Mesenchymal stem cell (in vitro differentiated cells and primary cell): Measurements from ENCODE around the gene MGAT4A.

Source experiments
- DNase-seq: peaks from one replicate; pipeline ENCODE4 v3.0.0-alpha.2; 2013
- H2AFZ ChIP-seq: one replicate; pipeline ENCODE4 v1.6.1; 2013; ENCODE audit warnings: low read depth, mild to moderate bottlenecking, control low read depth, inconsistent platforms, low read length, moderate library complexity
- H2AK5ac ChIP-seq: 2 replicates; pipeline ENCODE4 v1.6.1; 2013; ENCODE audit warnings: low read length, moderate library complexity, mild to moderate bottlenecking, inconsistent platforms; ENCODE audit not compliant: severe bottlenecking
- H2BK120ac ChIP-seq: one replicate; pipeline ENCODE4 v1.6.1; 2013; ENCODE audit warnings: low read depth, mild to moderate bottlenecking, inconsistent platforms, low read length, moderate library complexity
- H2BK12ac ChIP-seq, 2 experiments: one replicate each; pipeline ENCODE4 v1.6.1; 2013; ENCODE audit warnings: inconsistent platforms in 2 of 2, low read length in 2 of 2, mild to moderate bottlenecking in 2 of 2, moderate library complexity in 2 of 2, control low read depth in 1 of 2
- H2BK15ac ChIP-seq: one replicate; pipeline ENCODE4 v1.6.1; 2013; ENCODE audit warnings: mild to moderate bottlenecking, low read depth, inconsistent platforms; ENCODE audit not compliant: poor library complexity, severe bottlenecking
- H2BK5ac ChIP-seq: 2 replicates; pipeline ENCODE4 v1.6.1; 2013; ENCODE audit warnings: low read depth, mild to moderate bottlenecking, low read length, control low read depth, inconsistent platforms; ENCODE audit not compliant: poor library complexity, severe bottlenecking
- H3K14ac ChIP-seq, 2 experiments: one replicate each; pipeline ENCODE4 v1.6.1; 2013; ENCODE audit warnings: inconsistent platforms in 2 of 2, low read length in 2 of 2, control low read depth in 1 of 2, mild to moderate bottlenecking in 1 of 2, moderate library complexity in 1 of 2
- H3K18ac ChIP-seq, 2 experiments: one replicate each; pipeline ENCODE4 v1.6.1; 2013; ENCODE audit warnings: inconsistent platforms in 2 of 2, low read length in 2 of 2, control low read depth in 1 of 2, low read depth in 1 of 2, mild to moderate bottlenecking in 1 of 2
- H3K23ac ChIP-seq, 2 experiments: one replicate each; pipeline ENCODE4 v1.6.1; 2013; ENCODE audit warnings: inconsistent platforms in 2 of 2, low read length in 2 of 2, mild to moderate bottlenecking in 2 of 2, moderate library complexity in 2 of 2, control low read depth in 1 of 2
- H3K27ac ChIP-seq: 2 replicates; pipeline ENCODE4 v1.5.1; 2013; ENCODE audit warnings: mild to moderate bottlenecking, moderate library complexity, low read length, control low read depth, inconsistent platforms; ENCODE audit not compliant: poor library complexity, severe bottlenecking
- H3K27me3 ChIP-seq, 2 experiments: 2 replicates each; pipeline versions ENCODE4 v1.6.1 to v1.7.0; 2013; ENCODE audit warnings: low read length in 2 of 2, mild to moderate bottlenecking in 2 of 2, moderate library complexity in 2 of 2, control low read depth in 1 of 2, inconsistent platforms in 1 of 2; ENCODE audit not compliant: control insufficient read depth in 1 of 2, insufficient read depth in 1 of 2
- H3K36me3 ChIP-seq, 2 experiments: 2 replicates each; pipeline versions ENCODE4 v1.6.1 to v1.7.0; 2013; ENCODE audit warnings: low read length in 2 of 2, control low read depth in 1 of 2, inconsistent platforms in 1 of 2, low read depth in 1 of 2, mild to moderate bottlenecking in 1 of 2; ENCODE audit not compliant: insufficient read depth in 2 of 2, control insufficient read depth in 1 of 2
- H3K4ac ChIP-seq, 2 experiments: one replicate each; pipeline ENCODE4 v1.6.1; 2013; ENCODE audit warnings: inconsistent platforms in 2 of 2, low read length in 2 of 2, mild to moderate bottlenecking in 2 of 2, moderate library complexity in 2 of 2, control low read depth in 1 of 2, low read depth in 1 of 2
- H3K4me1 ChIP-seq: 2 replicates; pipeline ENCODE4 v1.6.1; 2013; ENCODE audit warnings: low read depth, low read length, control low read depth; ENCODE audit not compliant: control insufficient read depth, insufficient read depth
- H3K4me2 ChIP-seq: 2 replicates; pipeline ENCODE4 v1.6.1; 2013; ENCODE audit warnings: low read length, mild to moderate bottlenecking, inconsistent platforms; ENCODE audit not compliant: poor library complexity, severe bottlenecking
- H3K4me3 ChIP-seq, 2 experiments: 2 replicates each; pipeline versions ENCODE4 v1.5.1 to v1.7.0; 2013; ENCODE audit warnings: low read length in 2 of 2, mild to moderate bottlenecking in 2 of 2, control low read depth in 1 of 2, low read depth in 1 of 2; ENCODE audit not compliant: insufficient read depth in 1 of 2
- H3K79me1 ChIP-seq: replicated peaks from 2 replicates; pipeline ENCODE4 v1.6.1; 2013; ENCODE audit warnings: mild to moderate bottlenecking, control low read depth, low read length, inconsistent platforms; ENCODE audit not compliant: poor library complexity, severe bottlenecking
- H3K9ac ChIP-seq: 2 replicates; pipeline ENCODE4 v1.7.0; 2013; ENCODE audit warnings: mild to moderate bottlenecking, low read length, moderate library complexity
- H3K9me3 ChIP-seq: 2 replicates; pipeline ENCODE4 v1.7.0; 2013; ENCODE audit warnings: mild to moderate bottlenecking, low read length; ENCODE audit not compliant: control insufficient read depth
- H4K8ac ChIP-seq: one replicate; pipeline ENCODE4 v1.6.1; 2013; ENCODE audit warnings: inconsistent platforms, mild to moderate bottlenecking, low read length, moderate library complexity
- H4K91ac ChIP-seq: one replicate; pipeline ENCODE4 v1.6.1; 2013; ENCODE audit warnings: mild to moderate bottlenecking, low read length, inconsistent platforms
- WGBS: methylation state at CpG from one replicate; pipeline ENCODE4 v1.1.7; 2013; ENCODE audit warnings: mixed read lengths; 5-methylcytosine and 5-hydroxymethylcytosine counted together

The MGAT4A gene

DNA sequence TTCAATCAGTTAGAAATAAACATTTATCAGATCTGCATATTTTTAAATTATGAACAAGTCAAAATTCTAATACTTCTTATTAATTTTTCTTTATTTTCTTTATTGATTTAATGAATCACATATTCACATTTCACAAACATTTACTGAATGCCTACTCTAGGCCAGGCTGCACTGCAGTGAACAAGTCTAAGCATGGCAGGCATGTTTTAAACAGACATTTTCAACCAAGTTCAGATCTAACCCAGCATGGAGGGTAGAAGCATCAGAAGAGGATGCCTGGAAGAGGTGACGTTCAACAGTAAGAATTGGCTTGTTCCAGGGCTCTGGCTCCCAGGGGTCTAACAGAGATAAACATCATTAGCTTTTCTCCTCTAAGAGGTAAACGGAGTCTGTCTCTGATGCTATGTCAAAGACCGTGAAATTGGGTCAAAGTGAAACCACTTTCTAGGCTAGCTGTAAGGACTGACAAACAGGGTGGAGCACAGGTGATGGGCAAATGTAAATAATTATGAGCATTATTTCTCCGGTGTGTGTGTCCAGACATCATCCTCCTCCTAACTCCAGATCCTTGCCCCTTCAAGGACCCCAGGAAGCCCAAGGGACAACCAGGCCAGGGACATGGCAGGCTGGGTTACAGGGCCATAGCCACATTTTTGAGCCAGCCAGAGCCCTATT lies 72.0 kb downstream of the MGAT4A start:
- WGBS = 86% methylated on average over 4 of the region's 4 CpGs

GRCh38 chr2:98656800-98657199 lies 74.1 kb downstream of the MGAT4A start:
- Histone ChIP-seq H3K4me3 (no peak overlapping the region), H2BK12ac (no peak overlapping the region), H3K36me3 (no peaks in the 10 kb centered on the region), H3K14ac (no peak overlapping the region), H3K4me1 (no peaks in the 10 kb centered on the region), H2AK5ac (no peak overlapping the region), H3K27ac (no peak overlapping the region), H3K18ac (no peak overlapping the region), H3K9ac (no peak overlapping the region), H2BK15ac (no peak overlapping the region), H3K9me3 (peaks cover 14% of the 10 kb centered on the region), H2BK120ac (no peak overlapping the region), H3K27me3 (peaks cover 0 to 5% of the 10 kb centered on the region in 2 experiments), H3K4me2 (no peak overlapping the region), H3K23ac (no peak overlapping the region), H4K8ac (no peak overlapping the region), H2AFZ (peak overlapping the region; percentile 14), H3K79me1 (no peaks in the 10 kb centered on the region), H3K4ac (no peak overlapping the region), H2BK5ac (no peak overlapping the region), H4K91ac (no peak overlapping the region)
- 88% methylated on average over 4 of the region's 4 CpGs for WGBS
- DNase-seq = no peak

More for the DNA sequence above, 72.0 kb downstream of the MGAT4A start:
- DNase-seq = no peak
- H3K9ac ChIP-seq = no peak overlapping the region
- no peak overlapping the region for H3K14ac ChIP-seq
- no peak overlapping the region for H2BK15ac ChIP-seq
- no peak overlapping the region for H2BK12ac ChIP-seq
- no peak overlapping the region for H2AFZ ChIP-seq
- H4K91ac ChIP-seq = no peak overlapping the region
- no peak overlapping the region for H2BK120ac ChIP-seq
- no peaks in the 10 kb centered on the region for H3K36me3 ChIP-seq
- no peak overlapping the region for H3K4me3 ChIP-seq
- no peak overlapping the region for H3K4me2 ChIP-seq
- H2BK5ac ChIP-seq = no peak overlapping the region
- no peaks in the 10 kb centered on the region for H3K4me1 ChIP-seq
- no peak overlapping the region for H2AK5ac ChIP-seq
- H4K8ac ChIP-seq = no peak overlapping the region
- no peaks in the 10 kb centered on the region for H3K79me1 ChIP-seq
- H3K9me3 ChIP-seq = peaks cover 14% of the 10 kb centered on the region
- no peak overlapping the region for H3K4ac ChIP-seq
- no peak overlapping the region for H3K18ac ChIP-seq
- no peak overlapping the region for H3K27ac ChIP-seq
- no peak overlapping the region for H3K23ac ChIP-seq
- peaks cover 0 to 5% of the 10 kb centered on the region in 2 experiments for H3K27me3 ChIP-seq

DNA sequence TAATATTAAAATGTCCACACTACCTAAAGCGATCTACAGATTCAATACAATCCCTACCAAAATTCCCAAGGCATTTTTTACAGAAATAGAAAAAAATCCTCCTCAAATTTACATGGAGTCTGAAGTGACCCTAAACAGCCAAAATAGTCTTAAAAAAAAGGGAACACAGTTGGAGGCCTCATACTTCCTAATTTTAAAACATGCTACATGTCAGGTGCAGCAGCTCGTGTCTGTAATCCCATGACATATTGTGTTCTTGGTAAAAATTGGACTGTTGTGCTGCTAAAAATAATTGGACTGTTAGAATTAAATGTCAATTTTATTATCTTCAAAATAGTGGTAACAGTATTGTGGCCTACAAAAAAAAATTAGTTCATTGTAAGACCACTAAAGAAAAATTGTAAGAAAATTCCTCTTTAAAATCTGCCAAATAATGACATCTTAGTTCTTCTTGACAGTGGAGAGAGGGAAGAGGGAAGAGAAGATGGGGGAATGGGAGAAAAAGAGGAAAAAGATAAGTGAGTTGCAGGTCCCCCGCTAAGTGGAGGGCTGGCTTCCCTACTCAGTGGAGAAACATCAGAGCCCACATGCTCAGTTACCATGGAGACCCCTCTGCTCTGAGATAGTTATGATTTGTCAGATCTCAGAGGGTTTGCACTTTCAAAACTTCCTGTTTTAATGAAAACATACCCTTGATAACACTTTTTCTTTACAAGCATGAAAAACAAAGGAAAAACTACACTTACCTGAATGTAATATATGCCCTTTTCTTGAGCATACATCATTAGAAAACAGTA lies 76.0 kb downstream of the MGAT4A start:
- no peak for DNase-seq
- H4K8ac ChIP-seq = no peak overlapping the region
- no peaks in the 10 kb centered on the region for H3K36me3 ChIP-seq
- H3K4me3 ChIP-seq = no peak overlapping the region
- no peak overlapping the region for H3K4me2 ChIP-seq
- H3K4me1 ChIP-seq = no peaks in the 10 kb centered on the region
- H2AK5ac ChIP-seq = no peak overlapping the region
- no peak overlapping the region for H3K14ac ChIP-seq
- H3K79me1 ChIP-seq = no peaks in the 10 kb centered on the region
- H3K9me3 ChIP-seq = no peaks in the 10 kb centered on the region
- no peak overlapping the region for H3K4ac ChIP-seq
- 97% methylated on average over 1 of the region's 3 CpGs for WGBS
- H2BK5ac ChIP-seq = no peak overlapping the region
- H3K27ac ChIP-seq = no peak overlapping the region
- H2BK15ac ChIP-seq = no peak overlapping the region
- no peak overlapping the region for H2BK120ac ChIP-seq
- no peak overlapping the region for H2BK12ac ChIP-seq
- H3K23ac ChIP-seq = no peak overlapping the region
- H4K91ac ChIP-seq = no peak overlapping the region
- no peak overlapping the region for H3K18ac ChIP-seq
- no peak overlapping the region for H3K9ac ChIP-seq
- peaks cover 0 to 5% of the 10 kb centered on the region in 2 experiments for H3K27me3 ChIP-seq
- H2AFZ ChIP-seq = no peak overlapping the region

DNA sequence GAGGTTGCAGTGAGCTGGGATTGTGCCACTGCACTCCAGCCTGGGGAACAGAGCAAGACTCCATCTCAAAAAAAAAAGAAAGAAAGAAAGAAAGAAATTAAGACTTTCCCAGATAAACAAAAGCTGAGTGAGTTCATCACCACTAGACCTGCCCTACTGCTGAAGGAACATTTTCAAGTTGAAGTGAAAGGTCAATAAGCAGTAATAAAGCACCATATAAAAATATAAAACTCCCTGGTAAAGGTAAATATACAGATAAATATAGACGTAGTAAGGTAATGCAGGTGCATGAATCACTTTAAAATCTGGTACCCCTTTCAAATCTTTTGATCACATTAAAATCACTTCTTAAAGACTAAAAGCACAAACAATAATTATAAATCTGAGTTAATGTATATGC lies 79.9 kb downstream of the MGAT4A start:
- Histone ChIP-seq H2BK5ac (no peak overlapping the region), H2AFZ (no peak overlapping the region), H2BK120ac (no peak overlapping the region), H3K27ac (no peak overlapping the region), H3K14ac (no peak overlapping the region), H2BK12ac (no peak overlapping the region), H4K8ac (no peak overlapping the region), H3K36me3 (no peaks in the 10 kb centered on the region), H3K4ac (no peak overlapping the region), H3K4me1 (no peaks in the 10 kb centered on the region), H3K18ac (no peak overlapping the region), H4K91ac (no peak overlapping the region), H2BK15ac (no peak overlapping the region), H3K79me1 (no peaks in the 10 kb centered on the region), H3K4me3 (no peak overlapping the region), H2AK5ac (no peak overlapping the region), H3K27me3 (peaks cover 0 to 4% of the 10 kb centered on the region in 2 experiments), H3K4me2 (no peak overlapping the region), H3K9me3 (no peaks in the 10 kb centered on the region), H3K23ac (no peak overlapping the region), H3K9ac (no peak overlapping the region)
- DNase-seq = no peak
- WGBS = no CpG with 5 or more reads among the region's 1 CpG
